Measurements from ENCODE around the gene BATF2.

- TF ChIP-seq CTCF (IDR thresholded peaks at IDR 0.05) (no peak), POLR2AphosphoS5 (IDR thresholded peaks at IDR 0.05) (no peak), POLR2A (IDR thresholded peaks at IDR 0.05) (no peak)
Measured at GRCh38 chr11:64994318-64994717, 2.5 kb downstream of the BATF2 start.
